PC-9 (cell line): Measurements from ENCODE around the gene EVA1C.

Experiments used
- CTCF ChIP-seq: fragments of 200-600 bp; sonication (generic); conservative IDR thresholded peaks from 2 replicates; pipeline ENCODE4 v1.6.1; 2017; ENCODE audit warnings: mixed run types, antibody characterized with exemption, mild to moderate bottlenecking, moderate library complexity
- EZH2 ChIP-seq: fragments of 200-600 bp; sonication (generic); IDR thresholded peaks from 2 replicates; pipeline ENCODE4 v1.8.0; 2017; ENCODE audit warnings: antibody characterized with exemption, low read depth

GRCh38 chr21:32445101-32445500 lies 32.6 kb downstream of the EVA1C start:
- no peak for TF ChIP-seq CTCF
- TF ChIP-seq EZH2: no peak
